Measurements from ENCODE around the gene CRACR2A.

CRACR2A gene

GRCh38 chr12:3614806-3615466 is 138.0 kb downstream of the CRACR2A start:
- no peak for DNase-seq

- DNase-seq: no peak
These were observed 139.1 kb downstream of the CRACR2A start for GRCh38 chr12:3613641-3614395.

GRCh38 chr12:3611860-3612703 is 140.8 kb downstream of the CRACR2A start:
- DNase-seq: no peak

- no peak for DNase-seq
These were observed 145.1 kb downstream of the CRACR2A start for GRCh38 chr12:3607821-3608220.

GRCh38 chr12:3607039-3607720 is 145.7 kb downstream of the CRACR2A start:
- no peak for DNase-seq

GRCh38 chr12:3606128-3606527 is 146.8 kb downstream of the CRACR2A start:
- DNase-seq: no peak

- DNase-seq: no peak
These were observed 147.2 kb downstream of the CRACR2A start for GRCh38 chr12:3605692-3606091.

GRCh38 chr12:3604748-3605586 is 147.9 kb downstream of the CRACR2A start:
- DNase-seq: peak; percentile 29

GRCh38 chr12:3604286-3604685 is 148.6 kb downstream of the CRACR2A start:
- DNase-seq: no peak

GRCh38 chr12:3603576-3603975 is 149.3 kb downstream of the CRACR2A start:
- no peak for DNase-seq

- no peak for DNase-seq
These were observed 150.4 kb downstream of the CRACR2A start for GRCh38 chr12:3602488-3602887.

GRCh38 chr12:3601461-3602150 is 151.3 kb downstream of the CRACR2A start:
- DNase-seq: no peak

GRCh38 chr12:3600951-3601350 is 152.0 kb downstream of the CRACR2A start:
- no peak for DNase-seq

- DNase-seq: no peak
These were observed 152.7 kb downstream of the CRACR2A start for GRCh38 chr12:3600039-3600720.

- no peak for DNase-seq
These were observed 153.7 kb downstream of the CRACR2A start for GRCh38 chr12:3598896-3599860.

- no peak for DNase-seq
These were observed 155.2 kb downstream of the CRACR2A start for GRCh38 chr12:3597526-3598210.

- no peak for DNase-seq
These were observed 156.1 kb downstream of the CRACR2A start for GRCh38 chr12:3596703-3597415.

- no peak for DNase-seq
These were observed 157.2 kb downstream of the CRACR2A start for GRCh38 chr12:3595721-3596120.
